Astrocyte (in vitro differentiated cells and primary cell): ENCODE data around the gene RNASE13.

Experiments used
- EZH2 ChIP-seq: IDR thresholded peaks from 2 replicates; pipeline ENCODE4 v1.6.1; 2012; ENCODE audit warnings: mild to moderate bottlenecking, low read length, inconsistent platforms; ENCODE audit not compliant: insufficient read depth
- TF ChIP-seq, protein P1 (sequence below): IDR thresholded peaks from 2 replicates; pipeline ENCODE4 v1.5.1; 2011; ENCODE audit warnings: low read depth, mild to moderate bottlenecking, inconsistent platforms, low read length, moderate library complexity; ENCODE audit not compliant: insufficient read depth

DNA sequence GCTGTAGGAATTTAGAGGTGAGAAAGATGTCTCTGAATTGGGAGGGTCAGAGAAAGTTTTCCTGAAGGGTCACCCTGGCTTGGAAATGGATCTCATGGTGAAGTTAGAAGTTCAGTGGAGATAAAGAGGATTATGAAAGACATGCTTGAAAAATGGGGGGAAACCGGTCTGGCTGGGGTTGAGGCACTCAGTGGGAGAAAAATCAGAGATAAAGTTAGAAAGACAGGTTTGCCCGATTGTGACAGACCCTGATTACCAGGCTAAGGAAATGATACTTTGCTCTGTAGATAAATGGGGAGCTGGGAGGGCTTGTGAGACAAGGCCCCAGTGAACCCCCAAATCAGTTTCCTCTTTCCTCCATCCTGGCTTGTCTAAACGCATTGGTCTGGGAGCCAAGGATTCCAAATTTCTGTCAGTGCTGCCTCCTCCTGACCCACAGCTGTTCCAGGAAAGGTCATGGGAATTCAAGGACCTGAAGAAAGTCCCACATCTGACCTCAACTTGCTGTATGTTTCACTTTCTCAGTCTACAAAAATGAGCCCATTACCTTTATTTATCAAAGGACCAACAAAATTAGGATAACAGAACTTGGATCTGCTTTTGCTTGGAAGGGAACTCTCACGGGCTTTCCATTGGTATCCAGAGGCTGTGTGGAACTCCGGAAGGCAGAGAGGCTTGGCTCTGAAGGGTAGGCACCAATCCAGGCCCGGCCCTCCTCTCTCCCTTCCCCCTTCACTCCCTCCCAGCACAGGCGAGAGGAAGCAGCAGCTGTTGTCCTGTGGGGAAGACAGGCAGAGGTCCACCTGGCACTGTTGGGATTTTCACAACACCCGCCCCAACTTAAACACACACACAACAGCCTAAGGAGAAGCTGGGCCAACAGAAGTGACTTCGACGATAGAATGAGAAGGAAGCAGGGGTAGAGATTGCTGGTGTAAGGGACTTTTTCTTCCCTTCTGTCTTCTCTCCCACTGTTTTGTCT lies 4.1 kb upstream of the RNASE13 start:
- no peak for TF ChIP-seq EZH2
- TF ChIP-seq, protein P1, sequence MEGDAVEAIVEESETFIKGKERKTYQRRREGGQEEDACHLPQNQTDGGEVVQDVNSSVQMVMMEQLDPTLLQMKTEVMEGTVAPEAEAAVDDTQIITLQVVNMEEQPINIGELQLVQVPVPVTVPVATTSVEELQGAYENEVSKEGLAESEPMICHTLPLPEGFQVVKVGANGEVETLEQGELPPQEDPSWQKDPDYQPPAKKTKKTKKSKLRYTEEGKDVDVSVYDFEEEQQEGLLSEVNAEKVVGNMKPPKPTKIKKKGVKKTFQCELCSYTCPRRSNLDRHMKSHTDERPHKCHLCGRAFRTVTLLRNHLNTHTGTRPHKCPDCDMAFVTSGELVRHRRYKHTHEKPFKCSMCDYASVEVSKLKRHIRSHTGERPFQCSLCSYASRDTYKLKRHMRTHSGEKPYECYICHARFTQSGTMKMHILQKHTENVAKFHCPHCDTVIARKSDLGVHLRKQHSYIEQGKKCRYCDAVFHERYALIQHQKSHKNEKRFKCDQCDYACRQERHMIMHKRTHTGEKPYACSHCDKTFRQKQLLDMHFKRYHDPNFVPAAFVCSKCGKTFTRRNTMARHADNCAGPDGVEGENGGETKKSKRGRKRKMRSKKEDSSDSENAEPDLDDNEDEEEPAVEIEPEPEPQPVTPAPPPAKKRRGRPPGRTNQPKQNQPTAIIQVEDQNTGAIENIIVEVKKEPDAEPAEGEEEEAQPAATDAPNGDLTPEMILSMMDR, result no peak
